IMR-90 (cell line): Measurements from ENCODE around the gene DPP8. TPM values are rescaled to one million over a fixed set of nuclear protein-coding genes. Genes with fewer than 3 reads are reported as not detected.

Experiments
- ATAC-seq: fragments of 200-7000 bp; cut with Tn5 transposase; 2 replicates; pipeline ENCODE4 v1.9.1; 2020; ENCODE audit warnings: low read depth, mild to moderate bottlenecking, moderate library complexity
- BruUV-seq: library from RNA; stranded (reverse); fragments of 400-500 nt; replicated peaks from 2 replicates; lab custom pipeline; 2021; lab: Mats Ljungman, UMichigan
- CTCF ChIA-PET: fragments of 300-600 bp; formaldehyde crosslinking; extraction: SDS; loops from one replicate; lab custom pipeline; 2021; ENCODE audit warnings: antibody characterized with exemption; lab: Yijun Ruan, JAX
- POLR2A ChIA-PET: fragments of 300-600 bp; sonication (Branson Sonifier 250); formaldehyde crosslinking; loops from one replicate; lab custom pipeline; 2022; ENCODE audit warnings: antibody characterized with exemption; ENCODE audit not compliant: unreplicated experiment; lab: Charles Lee
- DNase-seq: peaks from one replicate; pipeline ENCODE4 v3.0.0; 2013
- H2AFZ ChIP-seq: replicated peaks from 2 replicates; pipeline ENCODE3; 2013; ENCODE audit warnings: low read length, mild to moderate bottlenecking; ENCODE audit not compliant: poor library complexity
- H2AK5ac ChIP-seq: 2 replicates; pipeline ENCODE4 v1.6.1; 2013; ENCODE audit warnings: low read depth, low read length, inconsistent platforms
- H2AK9ac ChIP-seq: replicated peaks from 2 replicates; pipeline ENCODE3; 2013; ENCODE audit warnings: mild to moderate bottlenecking, low read depth, low read length, moderate library complexity; ENCODE audit not compliant: poor library complexity
- H2BK120ac ChIP-seq: 2 replicates; pipeline ENCODE4 v1.6.1; 2013; ENCODE audit warnings: low read depth, low read length, inconsistent platforms
- H2BK15ac ChIP-seq: 3 replicates; pipeline ENCODE4 v1.6.1; 2013; ENCODE audit warnings: low read depth, low read length, inconsistent platforms
- H2BK20ac ChIP-seq: 2 replicates; pipeline ENCODE4 v1.6.1; 2013; ENCODE audit warnings: low read depth, mild to moderate bottlenecking, inconsistent platforms, low read length, moderate library complexity
- H2BK5ac ChIP-seq: 2 replicates; pipeline ENCODE4 v1.6.1; 2013; ENCODE audit warnings: mild to moderate bottlenecking, low read depth, low read length, inconsistent platforms; ENCODE audit not compliant: poor library complexity, severe bottlenecking
- H3K14ac ChIP-seq: replicated peaks from 2 replicates; pipeline ENCODE4 v1.6.1; 2013; ENCODE audit warnings: low read depth, low read length, inconsistent platforms
- H3K18ac ChIP-seq: 2 replicates; pipeline ENCODE4 v1.6.1; 2013; ENCODE audit warnings: low read depth, low read length, control low read depth
- H3K23ac ChIP-seq: 2 replicates; pipeline ENCODE4 v1.6.1; 2013; ENCODE audit warnings: low read depth, low read length, inconsistent platforms
- H3K27ac ChIP-seq: 2 replicates; pipeline ENCODE4 v1.5.1; 2013; ENCODE audit warnings: mild to moderate bottlenecking, control low read depth, low read length; ENCODE audit not compliant: insufficient read depth
- H3K27me3 ChIP-seq: 2 replicates; pipeline ENCODE4 v1.6.1; 2013; ENCODE audit warnings: low read length; ENCODE audit not compliant: control insufficient read depth, insufficient read depth
- H3K36me3 ChIP-seq: 2 replicates; pipeline ENCODE4 v1.6.1; 2013; ENCODE audit warnings: low read length, mixed read lengths; ENCODE audit not compliant: control insufficient read depth, insufficient read depth
- H3K4ac ChIP-seq: 2 replicates; pipeline ENCODE4 v1.6.1; 2013; ENCODE audit warnings: low read depth, low read length, inconsistent platforms
- H3K4me1 ChIP-seq: 2 replicates; pipeline ENCODE4 v1.6.1; 2013; ENCODE audit warnings: low read length, mixed read lengths; ENCODE audit not compliant: control insufficient read depth, insufficient read depth
- H3K4me2 ChIP-seq: 2 replicates; pipeline ENCODE4 v1.6.1; 2013; ENCODE audit warnings: low read depth, mild to moderate bottlenecking, control low read depth, low read length, moderate library complexity
- H3K4me3 ChIP-seq: 2 replicates; pipeline ENCODE4 v1.5.1; 2013; ENCODE audit warnings: low read depth, mild to moderate bottlenecking, control low read depth, low read length, moderate library complexity; ENCODE audit not compliant: insufficient read depth
- H3K56ac ChIP-seq: 2 replicates; pipeline ENCODE4 v1.6.1; 2013; ENCODE audit warnings: low read length, inconsistent platforms; ENCODE audit not compliant: insufficient read depth; ENCODE audit errors: extremely low read depth
- H3K79me1 ChIP-seq, 2 experiments: 2 replicates each; pipeline ENCODE4 v1.6.1; 2013; ENCODE audit warnings: low read length in 2 of 2, inconsistent platforms in 1 of 2, low read depth in 1 of 2
- H3K9ac ChIP-seq: 2 replicates; pipeline ENCODE4 v1.6.1; 2013; ENCODE audit warnings: low read depth, low read length, control low read depth
- H3K9me1 ChIP-seq: 2 replicates; pipeline ENCODE4 v1.6.1; 2013; ENCODE audit warnings: low read length, inconsistent platforms; ENCODE audit not compliant: insufficient read depth
- H3K9me3 ChIP-seq: 2 replicates; pipeline ENCODE4 v1.6.1; 2013; ENCODE audit warnings: low read length; ENCODE audit not compliant: control insufficient read depth, insufficient read depth
- H4K20me1 ChIP-seq: 2 replicates; pipeline ENCODE4 v1.6.1; 2013; ENCODE audit warnings: low read length, inconsistent platforms; ENCODE audit not compliant: insufficient read depth
- H4K5ac ChIP-seq: 2 replicates; pipeline ENCODE4 v1.6.1; 2013; ENCODE audit warnings: mild to moderate bottlenecking, low read depth, low read length, control low read depth
- H4K8ac ChIP-seq, 2 experiments: 2 replicates each; pipeline ENCODE4 v1.6.1; 2013; ENCODE audit warnings: low read depth in 2 of 2, low read length in 2 of 2, control low read depth in 1 of 2, inconsistent platforms in 1 of 2
- H4K91ac ChIP-seq: 2 replicates; pipeline ENCODE4 v1.6.1; 2013; ENCODE audit warnings: low read depth, low read length, inconsistent platforms; ENCODE audit not compliant: insufficient read depth
- BHLHE40 ChIP-seq: fragments of 150-350 bp; IDR thresholded peaks from 2 replicates; pipeline ENCODE4 v1.6.1; 2016; ENCODE audit warnings: mild to moderate bottlenecking, low read depth, low read length
- CHD1 ChIP-seq: IDR thresholded peaks from 2 replicates; pipeline ENCODE4 v1.6.1; 2012; ENCODE audit warnings: low read depth, low read length, improper control_type of control experiment
- CTCF ChIP-seq: conservative IDR thresholded peaks from 2 replicates; pipeline ENCODE4 v1.5.1; 2012; ENCODE audit warnings: mild to moderate bottlenecking, low read depth, low read length, improper control_type of control experiment
- ELK1 ChIP-seq: fragments of 150-350 bp; IDR thresholded peaks from 2 replicates; pipeline ENCODE4 v1.6.1; 2016; ENCODE audit warnings: low read depth, mild to moderate bottlenecking, low read length, moderate library complexity, borderline replicate concordance
- FOS ChIP-seq: fragments of 150-350 bp; IDR thresholded peaks from 2 replicates; pipeline ENCODE4 v1.6.1; 2016; ENCODE audit warnings: low read depth, low read length
- MAFK ChIP-seq: IDR thresholded peaks from 2 replicates; pipeline ENCODE4 v1.6.1; 2012; ENCODE audit warnings: low read depth, low read length, improper control_type of control experiment
- MXI1 ChIP-seq: IDR thresholded peaks from 2 replicates; pipeline ENCODE4 v1.6.1; 2012; ENCODE audit warnings: low read depth, mild to moderate bottlenecking, low read length, moderate library complexity, borderline replicate concordance
- RCOR1 ChIP-seq: IDR thresholded peaks from 2 replicates; pipeline ENCODE4 v1.6.1; 2012; ENCODE audit warnings: mild to moderate bottlenecking, low read length, improper control_type of control experiment; ENCODE audit not compliant: insufficient replicate concordance
- SMC3 ChIP-seq: fragments of 150-350 bp; IDR thresholded peaks from 2 replicates; pipeline ENCODE4 v1.6.1; 2016; ENCODE audit warnings: low read depth, mild to moderate bottlenecking, antibody characterized with exemption, low read length, moderate library complexity
- USF2 ChIP-seq: fragments of 150-350 bp; IDR thresholded peaks from 2 replicates; pipeline ENCODE4 v1.6.1; 2017; ENCODE audit warnings: mild to moderate bottlenecking, antibody characterized with exemption, low read length, low read depth
- WGBS, 2 experiments: methylation state at CpG; one replicate each; pipeline versions ENCODE4 v1.1.5 to v1.1.7; 2013; ENCODE audit warnings: missing lambda C conversion rate in 2 of 2; ENCODE audit not compliant: insufficient read length in 1 of 2; ENCODE audit errors: extremely low coverage in 2 of 2; 5-methylcytosine and 5-hydroxymethylcytosine counted together
- dilution Hi-C: fragments of 300-500 bp; cut with HindIII; formaldehyde crosslinking; loops from one replicate; pipeline ENCODE4 v1.14.3; 2018; ENCODE audit warnings: low sequenced_read_pairs; ENCODE audit not compliant: unreplicated experiment
- in situ Hi-C: fragments of 300-500 bp; cut with MboI; formaldehyde crosslinking; loops from 3 replicates; pipeline ENCODE4 v1.14.3; 2019; ENCODE audit warnings: low sequenced_read_pairs, inconsistent platforms, mixed read lengths
- intact Hi-C: fragments of 100-400 bp; cut with micrococcal nuclease; formaldehyde crosslinking; loops from 2 replicates; pipeline ENCODE4 v1.10.0; 2022
- polyA plus RNA-seq, 3 experiments: library from polyadenylated mRNA; depleted of rRNA; stranded (reverse); fragments of >200 nt; gene quantifications; 2 replicates each; pipeline ENCODE4 v1.2.3, GENCODE V29; 2012; ENCODE audit warnings: low replicate concordance in 1 of 3
- total RNA-seq: library from RNA; depleted of rRNA; stranded (reverse); fragments of >200 nt; gene quantifications from 2 replicates; pipeline ENCODE4 v1.2.3, GENCODE V29; 2012

DPP8 gene
- total and polyA plus RNA-seq, 2 of the 4 experiments (the other 2 are of a cell fraction), result 10.7 to 29.4 TPM

- Histone ChIP-seq H3K79me1 (peaks cover 33 to 53% of the 10 kb centered on the region in 2 experiments), H4K91ac (no peak overlapping the region), H3K4me1 (peaks cover 4% of the 10 kb centered on the region), H2BK15ac (no peak overlapping the region), H3K18ac (no peak overlapping the region), H2BK5ac (no peak overlapping the region), H3K23ac (no peak overlapping the region), H2AK9ac (no peak overlapping the region), H3K14ac (no peak overlapping the region), H3K4me2 (no peak overlapping the region), H4K20me1 (peaks cover 7% of the 10 kb centered on the region; the same call in 1 of the 2 replicates), H2AFZ (no peak overlapping the region), H2BK120ac (no peak overlapping the region), H4K5ac (no peak overlapping the region), H3K9me3 (no peaks in the 10 kb centered on the region), H2AK5ac (no peak overlapping the region), H3K56ac (no peak overlapping the region), H2BK20ac (no peak overlapping the region), H4K8ac (no peak overlapping the region), H3K4ac (no peak overlapping the region), H3K4me3 (no peak overlapping the region), H3K27ac (no peak overlapping the region), H3K27me3 (no peaks in the 10 kb centered on the region), H3K36me3 (peaks cover 15% of the 10 kb centered on the region), H3K9ac (no peak overlapping the region), H3K9me1 (peaks cover 10% of the 10 kb centered on the region; the same call in 1 of the 2 replicates)
- dilution Hi-C loops (no loop called here), intact Hi-C loops (no loop called here), in situ Hi-C loops (no loop called here)
- no peak for ATAC-seq
- ChIA-PET POLR2A (no interaction called here), CTCF (no interaction called here)
- DNase-seq, result no peak
- BruUV-seq, result no TSS peak
- TF ChIP-seq CHD1 (no peak), CTCF (no peak), USF2 (no peak), MAFK (no peak), BHLHE40 (no peak), MXI1 (no peak), RCOR1 (no peak), SMC3 (no peak), ELK1 (no peak), FOS (no peak)
- 100% methylated on average over 1 of the region's 7 CpGs; no CpG with 5 or more reads in 1 of the 2 experiments for WGBS, 2 experiments
These were observed 39.1 kb upstream of the DPP8 start for GRCh38 chr15:65556622-65557021.
